ENCODE data around the gene TSPAN16. TPM values are rescaled to one million over a fixed set of nuclear protein-coding genes. Genes with fewer than 3 reads are reported as not detected.

The TSPAN16 gene
- total and polyA plus RNA-seq, 2 of the 13 experiments (the other 11 are each of a cell fraction or from before 2014, with no cell fraction given): not detected

GRCh38 chr19:11299946-11300810 lies 4.2 kb downstream of the TSPAN16 start:
- Histone ChIP-seq H4K20me1 (ENCODE audit: insufficient read depth, low read length) (no peaks in the 10 kb centered on the region), H3K4me2 (ENCODE audit: low read depth, low read length) (no peak overlapping the region), H3K4me3 (replicated peaks in 1 of 3; ENCODE audit: insufficient read depth in 1 of 3, low read depth in 2 of 3, low read length in 3 of 3) (no peak overlapping the region), H3K27me3 (ENCODE audit: control insufficient read depth in 1 of 2, insufficient read depth in 2 of 2, low read length in 2 of 2) (peaks cover 3 to 16% of the 10 kb centered on the region in 2 experiments; a peak in 3 of 5 replicates), H2AFZ (ENCODE audit: low read length) (no peak overlapping the region), H3K9ac (ENCODE audit: insufficient read depth, low read depth, low read length) (no peak overlapping the region), H3K27ac (ENCODE audit: extremely low read length, insufficient read depth, low read length) (no peak overlapping the region), H3K4me1 (ENCODE audit: insufficient read depth, low read length) (peaks cover 22% of the 10 kb centered on the region), H3K36me3 (replicated peaks in 1 of 2; ENCODE audit: control insufficient read depth in 1 of 2, insufficient read depth in 2 of 2, low read length in 2 of 2) (no peaks in the 10 kb centered on the region), H3K9me3 (ENCODE audit: low read length) (no peaks in the 10 kb centered on the region), H3K79me2 (ENCODE audit: insufficient read depth, low read length) (no peaks in the 10 kb centered on the region)
- POLR2A ChIA-PET: no interaction called here
- BruUV-seq (replicated peaks): no TSS peak
- CTCF ChIA-PET (ENCODE audit: low intra/inter-chr PET ratio, low total read pairs): no interaction called here
- TF ChIP-seq ZNF160 (CRISPR knock-in tag; IDR thresholded peaks at IDR 0.05) (no peak), ZNF704 (CRISPR knock-in tag; IDR thresholded peaks at IDR 0.05; ENCODE audit: borderline replicate concordance) (no peak), ZNF670 (CRISPR knock-in tag; IDR thresholded peaks at IDR 0.05; ENCODE audit: borderline replicate concordance) (no peak), CBX5 (CRISPR knock-in tag; IDR thresholded peaks at IDR 0.05; ENCODE audit: borderline replicate concordance) (no peak), RFX3 (CRISPR knock-in tag; IDR thresholded peaks at IDR 0.05) (no peak), ESRRA (CRISPR knock-in tag; IDR thresholded peaks at IDR 0.05; ENCODE audit: low read depth) (no peak), ZNF724P (CRISPR knock-in tag; IDR thresholded peaks at IDR 0.05; ENCODE audit: borderline replicate concordance) (no peak)
- FAIRE-seq (no peak), DNase-seq (ENCODE audit: low spot score) (no peak), ATAC-seq (no peak)
- WGBS (ENCODE audit: low lambda C conversion rate): 82% methylated on average over 7 of the region's 8 CpGs
- intact Hi-C loops (cut with micrococcal nuclease; ENCODE audit: unreplicated experiment) (loop anchor here (10.0 kb wide), 1 partner anchor 145 kb away; no protein-coding TSS in a partner anchor), in situ Hi-C loops (cut with HindIII; ENCODE audit: extremely low pct_ligation_motif_present, low pct_unique_long_range_greater_than_20kb) (no loop called here)
